Measurements from ENCODE around the gene PFN3. TPM values are rescaled to one million over a fixed set of nuclear protein-coding genes. Genes with fewer than 3 reads are reported as not detected.

The PFN3 gene
- total and polyA plus RNA-seq, 2 of the 13 experiments (the other 11 are each of a cell fraction or from before 2014, with no cell fraction given): not detected

DNA sequence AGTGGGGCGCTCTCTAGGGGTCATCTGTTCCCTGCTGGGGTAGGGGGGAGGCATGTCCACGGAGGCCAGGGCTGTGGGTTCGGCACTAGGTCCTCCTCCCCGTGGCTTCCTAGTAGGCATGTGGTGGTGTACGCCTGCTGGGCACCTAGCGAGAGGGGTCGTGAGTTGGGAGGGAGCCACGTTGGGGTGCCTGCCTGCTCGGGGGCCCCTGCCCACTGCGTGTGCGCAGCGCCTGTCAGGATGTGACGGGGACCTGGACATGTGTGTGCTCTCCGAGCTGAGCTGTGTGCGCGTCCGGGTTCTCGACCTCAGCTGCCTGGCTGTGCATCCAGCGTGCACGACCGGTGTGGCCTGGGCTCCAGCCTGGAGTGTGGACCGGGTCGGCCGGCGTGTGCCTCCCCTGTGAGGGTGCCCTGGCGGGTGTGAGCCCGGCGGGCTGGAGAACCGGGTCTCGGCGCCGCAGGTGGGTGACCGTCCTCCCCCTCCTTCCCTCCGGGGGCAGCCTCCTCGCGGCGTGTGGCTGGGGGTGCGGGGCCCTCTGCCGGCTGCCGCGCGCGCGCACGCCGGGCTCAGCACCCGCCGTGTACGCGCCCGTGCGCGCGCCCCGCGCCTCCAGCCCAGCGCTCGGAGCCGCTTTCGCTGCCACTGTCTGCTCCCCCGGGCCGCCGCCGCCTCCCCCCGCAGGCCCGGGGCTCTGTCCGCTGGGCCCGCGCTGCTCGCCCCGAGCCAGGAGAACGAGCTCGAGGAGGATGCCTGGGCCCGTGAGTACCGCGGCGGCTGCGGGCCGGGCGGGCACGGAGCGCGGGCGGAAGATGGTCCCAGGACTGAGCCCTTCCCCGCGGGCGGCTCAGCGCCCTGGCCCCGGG lies 46.0 kb upstream of the PFN3 start, which contains the start of gene PRR7 (continued):
- TF ChIP-seq, protein P1, sequence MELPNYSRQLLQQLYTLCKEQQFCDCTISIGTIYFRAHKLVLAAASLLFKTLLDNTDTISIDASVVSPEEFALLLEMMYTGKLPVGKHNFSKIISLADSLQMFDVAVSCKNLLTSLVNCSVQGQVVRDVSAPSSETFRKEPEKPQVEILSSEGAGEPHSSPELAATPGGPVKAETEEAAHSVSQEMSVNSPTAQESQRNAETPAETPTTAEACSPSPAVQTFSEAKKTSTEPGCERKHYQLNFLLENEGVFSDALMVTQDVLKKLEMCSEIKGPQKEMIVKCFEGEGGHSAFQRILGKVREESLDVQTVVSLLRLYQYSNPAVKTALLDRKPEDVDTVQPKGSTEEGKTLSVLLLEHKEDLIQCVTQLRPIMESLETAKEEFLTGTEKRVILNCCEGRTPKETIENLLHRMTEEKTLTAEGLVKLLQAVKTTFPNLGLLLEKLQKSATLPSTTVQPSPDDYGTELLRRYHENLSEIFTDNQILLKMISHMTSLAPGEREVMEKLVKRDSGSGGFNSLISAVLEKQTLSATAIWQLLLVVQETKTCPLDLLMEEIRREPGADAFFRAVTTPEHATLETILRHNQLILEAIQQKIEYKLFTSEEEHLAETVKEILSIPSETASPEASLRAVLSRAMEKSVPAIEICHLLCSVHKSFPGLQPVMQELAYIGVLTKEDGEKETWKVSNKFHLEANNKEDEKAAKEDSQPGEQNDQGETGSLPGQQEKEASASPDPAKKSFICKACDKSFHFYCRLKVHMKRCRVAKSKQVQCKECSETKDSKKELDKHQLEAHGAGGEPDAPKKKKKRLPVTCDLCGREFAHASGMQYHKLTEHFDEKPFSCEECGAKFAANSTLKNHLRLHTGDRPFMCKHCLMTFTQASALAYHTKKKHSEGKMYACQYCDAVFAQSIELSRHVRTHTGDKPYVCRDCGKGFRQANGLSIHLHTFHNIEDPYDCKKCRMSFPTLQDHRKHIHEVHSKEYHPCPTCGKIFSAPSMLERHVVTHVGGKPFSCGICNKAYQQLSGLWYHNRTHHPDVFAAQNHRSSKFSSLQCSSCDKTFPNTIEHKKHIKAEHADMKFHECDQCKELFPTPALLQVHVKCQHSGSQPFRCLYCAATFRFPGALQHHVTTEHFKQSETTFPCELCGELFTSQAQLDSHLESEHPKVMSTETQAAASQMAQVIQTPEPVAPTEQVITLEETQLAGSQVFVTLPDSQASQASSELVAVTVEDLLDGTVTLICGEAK (IDR thresholded peaks at IDR 0.05): no peak
- TF ChIP-seq, protein P1 (CRISPR knock-in tag; IDR thresholded peaks at IDR 0.05): no peak
- TF ChIP-seq NFE2 (CRISPR knock-in tag; IDR thresholded peaks at IDR 0.05): no peak
- peak; percentile 81; the same call in 1 of the 2 replicates for TF ChIP-seq NRL (CRISPR knock-in tag; IDR thresholded peaks at IDR 0.05; ENCODE audit: borderline replicate concordance)
- no peak for TF ChIP-seq SIN3B (IDR thresholded peaks at IDR 0.05; ENCODE audit: low read length)
- no peak for TF ChIP-seq ZNF326 (CRISPR knock-in tag; IDR thresholded peaks at IDR 0.05; ENCODE audit: borderline replicate concordance)
- no peak for TF ChIP-seq ZNF562 (CRISPR knock-in tag; IDR thresholded peaks at IDR 0.05; ENCODE audit: borderline replicate concordance)
- TF ChIP-seq ZNF33A (CRISPR knock-in tag; IDR thresholded peaks at IDR 0.05; ENCODE audit: borderline replicate concordance): no peak
- TF ChIP-seq NFE2L2 (IDR thresholded peaks at IDR 0.05; ENCODE audit: low read length): no peak
- TF ChIP-seq ZNF30 (CRISPR knock-in tag; IDR thresholded peaks at IDR 0.05): no peak
- TF ChIP-seq ZNF207 (IDR thresholded peaks at IDR 0.05; ENCODE audit: borderline replicate concordance): no peak
- TF ChIP-seq HNRNPUL1 (IDR thresholded peaks at IDR 0.05; ENCODE audit: low read depth, low read length): no peak
- TF ChIP-seq, protein P2, sequence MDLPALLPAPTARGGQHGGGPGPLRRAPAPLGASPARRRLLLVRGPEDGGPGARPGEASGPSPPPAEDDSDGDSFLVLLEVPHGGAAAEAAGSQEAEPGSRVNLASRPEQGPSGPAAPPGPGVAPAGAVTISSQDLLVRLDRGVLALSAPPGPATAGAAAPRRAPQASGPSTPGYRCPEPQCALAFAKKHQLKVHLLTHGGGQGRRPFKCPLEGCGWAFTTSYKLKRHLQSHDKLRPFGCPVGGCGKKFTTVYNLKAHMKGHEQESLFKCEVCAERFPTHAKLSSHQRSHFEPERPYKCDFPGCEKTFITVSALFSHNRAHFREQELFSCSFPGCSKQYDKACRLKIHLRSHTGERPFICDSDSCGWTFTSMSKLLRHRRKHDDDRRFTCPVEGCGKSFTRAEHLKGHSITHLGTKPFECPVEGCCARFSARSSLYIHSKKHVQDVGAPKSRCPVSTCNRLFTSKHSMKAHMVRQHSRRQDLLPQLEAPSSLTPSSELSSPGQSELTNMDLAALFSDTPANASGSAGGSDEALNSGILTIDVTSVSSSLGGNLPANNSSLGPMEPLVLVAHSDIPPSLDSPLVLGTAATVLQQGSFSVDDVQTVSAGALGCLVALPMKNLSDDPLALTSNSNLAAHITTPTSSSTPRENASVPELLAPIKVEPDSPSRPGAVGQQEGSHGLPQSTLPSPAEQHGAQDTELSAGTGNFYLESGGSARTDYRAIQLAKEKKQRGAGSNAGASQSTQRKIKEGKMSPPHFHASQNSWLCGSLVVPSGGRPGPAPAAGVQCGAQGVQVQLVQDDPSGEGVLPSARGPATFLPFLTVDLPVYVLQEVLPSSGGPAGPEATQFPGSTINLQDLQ (CRISPR knock-in tag; IDR thresholded peaks at IDR 0.05): 0 out of 2 replicates have a peak, but pooled peaks have one; percentile 24
- TF ChIP-seq TEAD3 (CRISPR knock-in tag; optimal IDR thresholded peaks at IDR 0.05; ENCODE audit: borderline replicate concordance): peak; percentile 32
- no peak for TF ChIP-seq ATRX (CRISPR knock-in tag; IDR thresholded peaks at IDR 0.05; ENCODE audit: borderline replicate concordance)
- TF ChIP-seq ADNP (CRISPR knock-in tag; IDR thresholded peaks at IDR 0.05): no peak
- TF ChIP-seq, protein P3, sequence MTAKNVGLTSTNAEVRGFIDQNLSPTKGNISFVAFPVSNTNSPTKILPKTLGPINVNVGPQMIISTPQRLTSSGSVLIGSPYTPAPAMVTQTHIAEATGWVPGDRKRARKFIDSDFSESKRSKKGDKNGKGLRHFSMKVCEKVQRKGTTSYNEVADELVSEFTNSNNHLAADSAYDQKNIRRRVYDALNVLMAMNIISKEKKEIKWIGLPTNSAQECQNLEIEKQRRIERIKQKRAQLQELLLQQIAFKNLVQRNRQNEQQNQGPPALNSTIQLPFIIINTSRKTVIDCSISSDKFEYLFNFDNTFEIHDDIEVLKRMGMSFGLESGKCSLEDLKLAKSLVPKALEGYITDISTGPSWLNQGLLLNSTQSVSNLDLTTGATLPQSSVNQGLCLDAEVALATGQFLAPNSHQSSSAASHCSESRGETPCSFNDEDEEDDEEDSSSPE (CRISPR knock-in tag; IDR thresholded peaks at IDR 0.05): no peak

All from HepG2 (cell line).